ENCODE data around the gene SPEM3.

The SPEM3 gene

GRCh38 chr17:7405350-7406234 lies 23.1 kb upstream of the SPEM3 start:
- H3K9me3 ChIP-seq (ENCODE audit: control insufficient read depth, insufficient read depth, low read length), result no peaks in the 10 kb centered on the region
- H3K4me3 ChIP-seq (ENCODE audit: low read depth, low read length), result peak overlapping the region; percentile 88
- H3K4me1 ChIP-seq (ENCODE audit: control insufficient read depth, insufficient read depth, low read length), result peaks cover 7% of the 10 kb centered on the region
- H3K27me3 ChIP-seq (ENCODE audit: control insufficient read depth, insufficient read depth, low read length), result peaks cover 7% of the 10 kb centered on the region
- H3K9ac ChIP-seq (ENCODE audit: low read depth, low read length), result peak overlapping the region; percentile 85
- H3K36me3 ChIP-seq (ENCODE audit: control insufficient read depth, insufficient read depth, low read length), result peaks cover 23% of the 10 kb centered on the region

DNA sequence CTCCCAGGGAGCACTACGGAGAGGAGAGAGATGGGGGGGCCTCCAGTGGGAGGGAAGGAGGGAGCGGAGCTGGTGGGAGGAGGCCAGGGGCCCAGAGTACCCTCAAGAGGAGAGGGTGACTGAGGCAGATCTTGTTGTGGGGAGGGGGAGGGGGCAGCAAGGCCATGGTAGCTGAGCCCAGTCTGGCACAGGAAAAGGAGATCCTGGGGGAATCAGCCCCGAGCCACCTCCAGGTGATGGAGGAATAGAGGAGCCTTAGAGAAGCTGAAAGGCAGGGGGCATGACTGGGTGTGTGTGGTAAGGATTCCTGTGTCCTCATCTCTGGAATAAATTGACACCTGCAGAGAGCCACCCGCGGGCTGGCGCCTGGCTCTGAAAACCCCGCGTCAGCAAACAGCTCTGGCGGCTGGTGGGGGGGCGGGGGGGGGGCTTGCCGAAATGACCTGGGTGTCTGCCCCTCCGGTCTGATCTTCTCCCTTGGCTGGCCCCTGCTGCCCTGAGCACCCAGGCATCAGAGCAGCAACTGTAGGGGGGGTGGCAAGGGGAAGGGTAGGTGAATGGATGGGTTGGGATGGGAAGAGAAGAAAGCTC lies 22.3 kb upstream of the SPEM3 start:
- Histone ChIP-seq H3K27me3 (ENCODE audit: control insufficient read depth, insufficient read depth, low read length) (peaks cover 7% of the 10 kb centered on the region), H3K4me1 (ENCODE audit: control insufficient read depth, insufficient read depth, low read length) (peaks cover 7% of the 10 kb centered on the region), H3K9me3 (ENCODE audit: control insufficient read depth, insufficient read depth, low read length) (no peaks in the 10 kb centered on the region), H3K9ac (ENCODE audit: low read depth, low read length) (no peak overlapping the region), H3K36me3 (ENCODE audit: control insufficient read depth, insufficient read depth, low read length) (peaks cover 23% of the 10 kb centered on the region), H3K4me3 (ENCODE audit: low read depth, low read length) (peak overlapping the region; percentile 88)

DNA sequence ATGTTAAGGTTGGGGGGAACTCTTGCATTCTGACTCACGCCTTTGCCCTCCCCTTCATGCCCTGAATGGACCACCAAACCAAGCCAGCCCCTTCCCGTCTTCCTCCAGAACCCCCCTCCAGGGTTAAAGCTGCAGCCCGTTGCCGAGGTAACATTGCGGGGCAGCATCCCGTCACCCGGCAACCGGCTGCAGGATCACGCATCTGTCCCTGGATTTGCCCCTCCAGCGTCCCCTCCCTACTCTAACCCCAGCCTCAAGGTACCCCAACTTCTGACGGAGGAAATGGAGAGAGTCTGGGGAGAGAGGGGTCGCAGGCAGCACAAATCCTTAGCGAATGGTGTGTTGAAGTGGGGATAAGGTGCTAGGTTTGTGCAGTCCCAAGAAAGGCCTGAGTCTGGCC lies 21.6 kb upstream of the SPEM3 start:
- Histone ChIP-seq H3K4me1 (ENCODE audit: control insufficient read depth, insufficient read depth, low read length) (peaks cover 7% of the 10 kb centered on the region), H3K9ac (ENCODE audit: low read depth, low read length) (no peak overlapping the region), H3K4me3 (ENCODE audit: low read depth, low read length) (peak overlapping the region; percentile 41), H3K36me3 (ENCODE audit: control insufficient read depth, insufficient read depth, low read length) (peaks cover 23% of the 10 kb centered on the region), H3K27me3 (ENCODE audit: control insufficient read depth, insufficient read depth, low read length) (peaks cover 7% of the 10 kb centered on the region), H3K9me3 (ENCODE audit: control insufficient read depth, insufficient read depth, low read length) (no peaks in the 10 kb centered on the region)

DNA sequence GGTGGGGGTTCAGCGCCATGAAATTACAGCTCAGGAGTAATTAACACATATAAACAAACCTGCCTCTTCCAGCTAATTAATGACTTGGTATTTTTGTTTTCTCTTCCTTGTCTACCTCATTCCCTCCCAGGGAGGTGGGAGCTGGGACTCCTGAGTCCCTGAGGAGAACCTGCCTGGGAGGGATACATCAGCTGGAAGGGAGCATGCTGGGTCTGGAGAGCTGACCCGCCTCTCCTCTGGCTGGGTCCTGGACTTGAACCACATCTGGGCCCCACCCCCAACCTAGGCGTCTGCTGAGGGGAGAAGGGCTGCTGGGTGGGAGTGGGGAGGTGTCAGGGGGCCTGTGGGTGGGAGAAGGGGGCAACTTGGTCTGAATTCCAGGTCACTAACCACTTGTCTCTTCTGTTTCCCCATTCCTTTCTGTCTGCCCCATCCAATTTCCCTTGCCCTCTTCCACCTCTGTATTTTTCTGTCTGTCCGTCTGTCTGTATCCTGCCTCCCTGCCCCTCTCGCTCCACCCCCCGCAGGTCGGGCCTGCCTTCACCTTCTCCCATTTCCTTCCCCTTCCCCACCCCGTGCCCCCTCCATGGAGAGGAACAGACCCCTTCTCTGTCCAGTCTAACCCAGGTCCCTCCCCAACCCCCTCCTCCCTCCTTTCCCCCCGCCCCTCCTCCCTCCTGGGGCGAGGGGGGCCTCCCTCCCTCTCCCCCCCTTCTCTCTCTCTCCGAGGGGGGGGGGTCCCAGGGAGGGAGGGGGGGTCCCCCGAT lies 21.0 kb upstream of the SPEM3 start, which contains the start of gene NLGN2:
TSS of gene NLGN2 (plus strand) at position 361 of the 767 bp plus-strand sequence. CDS start 411 bp downstream, outside the sequence.
- Histone ChIP-seq H3K4me3 (ENCODE audit: low read depth, low read length) (peak within 1 kb of the TSS; percentile 50), H3K36me3 (ENCODE audit: control insufficient read depth, insufficient read depth, low read length) (peaks cover 23% of the 10 kb centered on the region), H3K9me3 (ENCODE audit: control insufficient read depth, insufficient read depth, low read length) (no peaks in the 10 kb centered on the region), H3K9ac (ENCODE audit: low read depth, low read length) (no peak within 1 kb of the TSS), H3K4me1 (ENCODE audit: control insufficient read depth, insufficient read depth, low read length) (peaks cover 11% of the 10 kb centered on the region), H3K27me3 (ENCODE audit: control insufficient read depth, insufficient read depth, low read length) (peaks cover 7% of the 10 kb centered on the region)

DNA sequence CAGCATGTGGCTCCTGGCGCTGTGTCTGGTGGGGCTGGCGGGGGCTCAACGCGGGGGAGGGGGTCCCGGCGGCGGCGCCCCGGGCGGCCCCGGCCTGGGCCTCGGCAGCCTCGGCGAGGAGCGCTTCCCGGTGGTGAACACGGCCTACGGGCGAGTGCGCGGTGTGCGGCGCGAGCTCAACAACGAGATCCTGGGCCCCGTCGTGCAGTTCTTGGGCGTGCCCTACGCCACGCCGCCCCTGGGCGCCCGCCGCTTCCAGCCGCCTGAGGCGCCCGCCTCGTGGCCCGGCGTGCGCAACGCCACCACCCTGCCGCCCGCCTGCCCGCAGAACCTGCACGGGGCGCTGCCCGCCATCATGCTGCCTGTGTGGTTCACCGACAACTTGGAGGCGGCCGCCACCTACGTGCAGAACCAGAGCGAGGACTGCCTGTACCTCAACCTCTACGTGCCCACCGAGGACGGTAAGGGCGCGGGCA lies 20.4 kb upstream of the SPEM3 start:
- Histone ChIP-seq H3K9ac (ENCODE audit: low read depth, low read length) (no peak overlapping the region), H3K36me3 (ENCODE audit: control insufficient read depth, insufficient read depth, low read length) (peaks cover 23% of the 10 kb centered on the region), H3K27me3 (ENCODE audit: control insufficient read depth, insufficient read depth, low read length) (peaks cover 7% of the 10 kb centered on the region)

DNA sequence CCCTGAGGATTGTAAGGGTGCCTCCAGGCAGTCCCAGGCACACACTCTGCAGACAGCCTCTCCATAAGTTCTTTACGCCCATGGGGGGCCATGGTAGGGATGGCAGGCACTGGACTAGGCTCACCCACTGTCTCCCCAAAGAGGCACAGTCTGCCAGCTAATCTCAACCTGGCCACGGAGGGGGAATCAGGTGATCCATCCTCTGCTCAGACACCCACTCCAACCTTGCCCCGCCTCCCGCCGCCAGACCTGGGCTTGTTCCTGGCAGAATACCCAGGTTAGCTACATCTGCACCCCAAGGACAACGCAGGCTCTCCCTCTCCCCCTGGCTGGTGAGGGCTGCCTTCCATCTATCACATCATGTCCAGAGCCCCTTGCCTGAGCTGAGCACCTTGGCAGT lies 19.8 kb upstream of the SPEM3 start:
- Histone ChIP-seq H3K4me3 (ENCODE audit: low read depth, low read length) (peak overlapping the region; percentile 50), H3K4me1 (ENCODE audit: control insufficient read depth, insufficient read depth, low read length) (peaks cover 11% of the 10 kb centered on the region), H3K36me3 (ENCODE audit: control insufficient read depth, insufficient read depth, low read length) (peaks cover 23% of the 10 kb centered on the region), H3K9ac (ENCODE audit: low read depth, low read length) (no peak overlapping the region), H3K27me3 (ENCODE audit: control insufficient read depth, insufficient read depth, low read length) (peaks cover 7% of the 10 kb centered on the region), H3K9me3 (ENCODE audit: control insufficient read depth, insufficient read depth, low read length) (no peaks in the 10 kb centered on the region)

More for the DNA sequence above, 20.4 kb upstream of the SPEM3 start:
- Histone ChIP-seq H3K4me3 (ENCODE audit: low read depth, low read length) (peak overlapping the region; percentile 50), H3K4me1 (ENCODE audit: control insufficient read depth, insufficient read depth, low read length) (peaks cover 11% of the 10 kb centered on the region), H3K9me3 (ENCODE audit: control insufficient read depth, insufficient read depth, low read length) (no peaks in the 10 kb centered on the region)

DNA sequence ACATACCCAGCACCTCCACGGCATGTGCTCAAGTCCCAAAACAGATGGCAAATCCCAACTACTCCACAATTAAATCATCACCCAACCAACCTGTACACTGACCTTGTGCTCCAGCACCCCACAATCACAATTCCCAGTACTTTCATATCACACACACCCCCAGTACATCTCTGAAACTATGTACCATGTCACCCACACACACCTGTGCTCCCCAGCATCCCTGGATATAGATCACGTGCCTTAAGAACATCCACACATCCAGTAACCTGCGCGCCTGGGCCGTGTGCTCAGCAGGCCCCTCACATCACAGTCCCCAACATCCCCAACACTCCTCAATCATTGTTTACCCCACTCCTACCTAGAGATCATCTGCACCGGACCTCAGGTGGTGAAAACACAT lies 18.9 kb upstream of the SPEM3 start:
- Histone ChIP-seq H3K9ac (ENCODE audit: low read depth, low read length) (no peak overlapping the region), H3K36me3 (ENCODE audit: control insufficient read depth, insufficient read depth, low read length) (peaks cover 28% of the 10 kb centered on the region), H3K4me3 (ENCODE audit: low read depth, low read length) (no peak overlapping the region), H3K9me3 (ENCODE audit: control insufficient read depth, insufficient read depth, low read length) (no peaks in the 10 kb centered on the region), H3K4me1 (ENCODE audit: control insufficient read depth, insufficient read depth, low read length) (peaks cover 11% of the 10 kb centered on the region), H3K27me3 (ENCODE audit: control insufficient read depth, insufficient read depth, low read length) (peaks cover 7% of the 10 kb centered on the region)

DNA sequence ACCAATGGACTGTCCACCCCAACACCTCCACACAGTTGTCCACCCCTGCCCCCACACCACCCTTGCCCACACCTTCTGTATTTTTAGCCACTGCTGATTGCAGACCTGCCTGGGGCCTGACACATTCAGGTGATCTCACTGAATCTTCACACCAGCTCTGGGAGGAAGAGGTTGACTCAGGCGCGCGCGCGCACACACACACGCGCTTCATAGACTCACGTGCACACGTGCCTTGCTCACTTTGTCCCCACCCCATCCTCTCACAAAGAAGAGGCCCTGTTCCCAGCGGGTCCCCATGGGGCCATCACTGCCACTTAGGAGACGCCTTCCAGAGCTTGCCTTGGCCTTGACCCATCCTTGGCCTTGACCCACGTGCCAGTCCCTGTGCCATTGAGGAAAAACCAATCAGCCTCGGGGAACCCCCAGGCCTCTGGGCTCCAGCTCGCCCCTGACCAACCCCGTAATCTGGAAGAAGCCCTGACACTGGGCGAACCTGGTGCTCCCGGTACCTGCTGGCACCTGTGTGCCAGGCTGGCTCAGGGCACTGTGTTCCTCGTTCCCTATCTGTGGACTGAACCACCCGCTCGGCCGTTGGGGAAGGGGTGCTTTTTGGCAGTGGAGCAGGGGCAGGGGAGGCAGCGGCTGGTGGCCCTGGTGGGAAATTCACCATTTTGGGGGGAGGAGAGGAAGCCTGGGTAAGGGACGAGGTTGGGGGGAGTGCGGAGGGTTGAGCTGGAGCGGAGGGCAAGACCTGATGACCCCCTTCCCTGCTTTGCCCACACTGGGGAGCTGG lies 17.8 kb upstream of the SPEM3 start:
- Histone ChIP-seq H3K9ac (ENCODE audit: low read depth, low read length) (no peak overlapping the region), H3K36me3 (ENCODE audit: control insufficient read depth, insufficient read depth, low read length) (peaks cover 36% of the 10 kb centered on the region)

GRCh38 chr17:7411427-7411750 lies 17.3 kb upstream of the SPEM3 start:
- Histone ChIP-seq H3K9ac (ENCODE audit: low read depth, low read length) (no peak overlapping the region), H3K4me1 (ENCODE audit: control insufficient read depth, insufficient read depth, low read length) (peaks cover 11% of the 10 kb centered on the region), H3K4me3 (ENCODE audit: low read depth, low read length) (no peak overlapping the region), H3K36me3 (ENCODE audit: control insufficient read depth, insufficient read depth, low read length) (peaks cover 36% of the 10 kb centered on the region), H3K27me3 (ENCODE audit: control insufficient read depth, insufficient read depth, low read length) (peaks cover 7% of the 10 kb centered on the region), H3K9me3 (ENCODE audit: control insufficient read depth, insufficient read depth, low read length) (no peaks in the 10 kb centered on the region)

More for the DNA sequence above, 17.8 kb upstream of the SPEM3 start:
- no peaks in the 10 kb centered on the region for H3K9me3 ChIP-seq (ENCODE audit: control insufficient read depth, insufficient read depth, low read length)
- H3K4me1 ChIP-seq (ENCODE audit: control insufficient read depth, insufficient read depth, low read length), result peaks cover 11% of the 10 kb centered on the region
- H3K4me3 ChIP-seq (ENCODE audit: low read depth, low read length), result no peak overlapping the region
- H3K27me3 ChIP-seq (ENCODE audit: control insufficient read depth, insufficient read depth, low read length), result peaks cover 7% of the 10 kb centered on the region

GRCh38 chr17:7413346-7413985 lies 15.2 kb upstream of the SPEM3 start:
- Histone ChIP-seq H3K4me1 (ENCODE audit: control insufficient read depth, insufficient read depth, low read length) (peaks cover 7% of the 10 kb centered on the region), H3K27me3 (ENCODE audit: control insufficient read depth, insufficient read depth, low read length) (peaks cover 5% of the 10 kb centered on the region), H3K36me3 (ENCODE audit: control insufficient read depth, insufficient read depth, low read length) (peaks cover 46% of the 10 kb centered on the region), H3K9me3 (ENCODE audit: control insufficient read depth, insufficient read depth, low read length) (no peaks in the 10 kb centered on the region), H3K9ac (ENCODE audit: low read depth, low read length) (no peak overlapping the region), H3K4me3 (ENCODE audit: low read depth, low read length) (no peak overlapping the region)
